Gastrocnemius medialis (tissue), 4 donors: ENCODE data around the gene RFXANK.

Experiments
- POLR2A ChIP-seq, 2 donors: fragments of 450-650 bp; IDR thresholded peaks; one replicate each; pipeline ENCODE4 v1.6.1; 2017; ENCODE audit warnings: antibody characterized with exemption in 2 of 2, mild to moderate bottlenecking in 2 of 2, moderate library complexity in 2 of 2
- TF ChIP-seq, protein P1 (sequence below), 5 experiments: fragments of 450-650 bp in 3 of 5; fragments of 200-600 bp in 2 of 5; sonication (generic) in 2 of 5; IDR thresholded peaks in 4 of 5; conservative IDR thresholded peaks in 1 of 5; 1 replicate in 4 of 5; 2 replicates in 1 of 5; pipeline ENCODE4 v1.5.1; 2016 to 2019; ENCODE audit warnings: antibody characterized with exemption in 5 of 5, mild to moderate bottlenecking in 3 of 5, moderate library complexity in 3 of 5

DNA sequence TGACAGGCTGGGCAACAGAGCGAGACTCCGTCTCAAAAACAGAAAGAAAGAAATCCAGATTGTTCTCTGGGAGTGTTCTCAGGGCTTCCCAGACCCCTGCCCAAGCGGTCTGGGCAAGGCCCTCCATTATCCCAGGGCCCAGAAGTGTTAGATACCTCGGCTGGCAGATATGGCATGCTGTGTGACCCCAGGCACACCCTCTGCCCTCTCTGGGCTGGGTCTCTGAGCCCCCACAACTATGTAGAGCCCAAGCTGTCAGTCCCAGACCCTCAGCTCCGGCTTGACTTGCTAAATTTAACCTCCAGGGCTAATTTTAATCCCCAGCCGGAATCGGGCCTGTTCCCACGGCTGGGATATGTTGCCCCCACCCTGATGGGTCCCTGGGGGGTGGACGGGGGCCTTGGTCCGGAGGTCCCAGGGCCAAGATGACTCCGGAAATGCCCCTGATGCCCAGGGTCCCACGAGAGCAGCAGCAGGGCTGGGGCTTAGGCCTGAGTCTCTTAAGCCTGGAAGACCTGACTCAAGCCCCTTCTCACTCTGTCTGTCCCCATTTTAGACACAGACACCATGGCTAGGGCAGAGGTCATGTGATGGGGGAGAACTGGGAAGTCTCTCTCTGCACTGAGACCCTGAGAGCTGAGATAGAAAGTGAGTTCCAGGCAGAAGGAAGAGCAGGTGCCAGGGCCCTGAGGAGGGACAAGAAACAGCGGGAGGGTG is 39.2 kb upstream of the RFXANK start:
- TF ChIP-seq, protein P1, sequence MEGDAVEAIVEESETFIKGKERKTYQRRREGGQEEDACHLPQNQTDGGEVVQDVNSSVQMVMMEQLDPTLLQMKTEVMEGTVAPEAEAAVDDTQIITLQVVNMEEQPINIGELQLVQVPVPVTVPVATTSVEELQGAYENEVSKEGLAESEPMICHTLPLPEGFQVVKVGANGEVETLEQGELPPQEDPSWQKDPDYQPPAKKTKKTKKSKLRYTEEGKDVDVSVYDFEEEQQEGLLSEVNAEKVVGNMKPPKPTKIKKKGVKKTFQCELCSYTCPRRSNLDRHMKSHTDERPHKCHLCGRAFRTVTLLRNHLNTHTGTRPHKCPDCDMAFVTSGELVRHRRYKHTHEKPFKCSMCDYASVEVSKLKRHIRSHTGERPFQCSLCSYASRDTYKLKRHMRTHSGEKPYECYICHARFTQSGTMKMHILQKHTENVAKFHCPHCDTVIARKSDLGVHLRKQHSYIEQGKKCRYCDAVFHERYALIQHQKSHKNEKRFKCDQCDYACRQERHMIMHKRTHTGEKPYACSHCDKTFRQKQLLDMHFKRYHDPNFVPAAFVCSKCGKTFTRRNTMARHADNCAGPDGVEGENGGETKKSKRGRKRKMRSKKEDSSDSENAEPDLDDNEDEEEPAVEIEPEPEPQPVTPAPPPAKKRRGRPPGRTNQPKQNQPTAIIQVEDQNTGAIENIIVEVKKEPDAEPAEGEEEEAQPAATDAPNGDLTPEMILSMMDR (IDR thresholded peaks at IDR 0.05 in 4 of 5, conservative IDR thresholded peaks at IDR 0.05 in 1 of 5) = no peak
- TF ChIP-seq POLR2A (IDR thresholded peaks at IDR 0.05) = no peak
